GM12873 (cell line): ENCODE results near the gene CA4.

Experiments used
- CTCF ChIP-seq: IDR thresholded peaks from 2 replicates; pipeline ENCODE4 v1.5.1; 2012; ENCODE audit warnings: low read depth, mild to moderate bottlenecking, moderate library complexity, low read length, control low read depth; ENCODE audit not compliant: insufficient read depth; ENCODE audit errors: missing control alignments

CA4 gene

GRCh38 chr17:60142872-60143499 lies 6.8 kb upstream of the CA4 start:
- peak; percentile 83 for TF ChIP-seq CTCF

GRCh38 chr17:60145006-60145935 lies 4.5 kb upstream of the CA4 start:
- TF ChIP-seq CTCF, result no peak

- TF ChIP-seq CTCF, result no peak
Observed at GRCh38 chr17:60146206-60146605, 3.6 kb upstream of the CA4 start.

- no peak for TF ChIP-seq CTCF
Observed at GRCh38 chr17:60147553-60148223, 2.1 kb upstream of the CA4 start.

GRCh38 chr17:60148373-60148772 lies 1.4 kb upstream of the CA4 start:
- no peak for TF ChIP-seq CTCF

GRCh38 chr17:60151355-60151754 lies 1.6 kb downstream of the CA4 start:
- no peak for TF ChIP-seq CTCF

- no peak for TF ChIP-seq CTCF
Observed at GRCh38 chr17:60153606-60154390, 4.0 kb downstream of the CA4 start.
